PC-3 (cell line): ENCODE results near the gene TMPO. TPM values are rescaled to one million over a fixed set of nuclear protein-coding genes. Genes with fewer than 3 reads are reported as not detected.
"Not testable (repeated sequence)": the region's sequence is repeated elsewhere in the genome, so short reads cannot be mapped to it uniquely, and the experiment has no call there.

Experiments used
- ATAC-seq: fragments of 200-7000 bp; cut with Tn5 transposase; 2 replicates; pipeline ENCODE4 v1.9.1; 2020; ENCODE audit warnings: mild to moderate bottlenecking, moderate library complexity
- BruUV-seq: library from RNA; stranded (reverse); fragments of 400-500 nt; replicated peaks from 2 replicates; lab custom pipeline; 2021; lab: Mats Ljungman, UMichigan
- CTCF ChIA-PET: fragments of 300-600 bp; sonication (Branson Sonifier 250); formaldehyde crosslinking; loops from one replicate; lab custom pipeline; 2022; ENCODE audit warnings: antibody characterized with exemption; lab: Charles Lee
- POLR2A ChIA-PET: fragments of 300-600 bp; sonication (Branson Sonifier 250); formaldehyde crosslinking; loops from one replicate; lab custom pipeline; 2022; ENCODE audit warnings: antibody characterized with exemption; ENCODE audit not compliant: unreplicated experiment; lab: Charles Lee
- DNase-seq: peaks from one replicate; pipeline ENCODE4 v3.0.0-alpha.2; 2015
- H2AFZ ChIP-seq: fragments of 300-600 bp; sonication (generic); 2 replicates; pipeline ENCODE4 v1.6.0; 2016; ENCODE audit warnings: antibody characterized with exemption, low read length
- H3F3A ChIP-seq: fragments of 300-600 bp; sonication (generic); one replicate; pipeline ENCODE4 v1.6.0; 2017; ENCODE audit warnings: antibody characterized with exemption, low read length, control low read depth, mild to moderate bottlenecking; ENCODE audit not compliant: unreplicated experiment
- H3K27ac ChIP-seq: fragments of 300-600 bp; sonication (generic); 2 replicates; pipeline ENCODE4 v1.5.1; 2016; ENCODE audit warnings: mild to moderate bottlenecking, low read length
- H3K27me3 ChIP-seq: fragments of 300-600 bp; sonication (generic); 2 replicates; pipeline ENCODE4 v1.6.1; 2016; ENCODE audit warnings: low read length, mixed read lengths
- H3K36me3 ChIP-seq: fragments of 300-600 bp; sonication (generic); 2 replicates; pipeline ENCODE4 v1.6.1; 2016; ENCODE audit warnings: low read depth, mixed run types, low read length, mixed read lengths
- H3K4me1 ChIP-seq: fragments of 300-600 bp; sonication (generic); 2 replicates; pipeline ENCODE4 v1.5.1; 2016; ENCODE audit warnings: low read length; ENCODE audit not compliant: insufficient read depth
- H3K4me2 ChIP-seq: fragments of 300-600 bp; sonication (generic); 2 replicates; pipeline ENCODE4 v1.6.0; 2016; ENCODE audit warnings: low read length
- H3K4me3 ChIP-seq: fragments of 300-600 bp; sonication (generic); 2 replicates; pipeline ENCODE4 v1.5.1; 2016; ENCODE audit warnings: mild to moderate bottlenecking, low read length, mixed read lengths
- H3K79me2 ChIP-seq: fragments of 300-600 bp; sonication (generic); 2 replicates; pipeline ENCODE4 v1.6.1; 2017; ENCODE audit warnings: low read length, mixed read lengths
- H3K9ac ChIP-seq: fragments of 300-600 bp; sonication (generic); 2 replicates; pipeline ENCODE4 v1.6.0; 2016; ENCODE audit warnings: mild to moderate bottlenecking, low read length
- H3K9me2 ChIP-seq: fragments of 300-600 bp; sonication (generic); replicated peaks from 2 replicates; pipeline ENCODE4 v1.6.1; 2016; ENCODE audit warnings: mixed run types, low read length, mixed read lengths
- H3K9me3 ChIP-seq: fragments of 300-600 bp; sonication (generic); 2 replicates; pipeline ENCODE4 v1.6.1; 2016; ENCODE audit warnings: low read length, mixed read lengths
- H4K20me1 ChIP-seq: fragments of 300-600 bp; sonication (generic); 2 replicates; pipeline ENCODE4 v1.6.1; 2016; ENCODE audit warnings: low read length, mixed read lengths
- CTCF ChIP-seq: fragments of 300-600 bp; sonication (generic); conservative IDR thresholded peaks from 2 replicates; pipeline ENCODE4 v1.5.1; 2017; ENCODE audit warnings: antibody characterized with exemption, low read depth, mild to moderate bottlenecking, low read length
- EZH2 ChIP-seq: fragments of 300-600 bp; sonication (generic); IDR thresholded peaks from one replicate; pipeline ENCODE4 v1.6.1; 2017; ENCODE audit warnings: antibody characterized with exemption, mild to moderate bottlenecking, low read length; ENCODE audit not compliant: unreplicated experiment
- EZH2phosphoT487 ChIP-seq: fragments of 300-600 bp; sonication (generic); IDR thresholded peaks from 2 replicates; pipeline ENCODE4 v1.6.1; 2018; ENCODE audit warnings: mild to moderate bottlenecking, antibody characterized with exemption, low read length, borderline replicate concordance
- intact Hi-C: fragments of 100-400 bp; cut with micrococcal nuclease; formaldehyde crosslinking; loops from 2 replicates; pipeline ENCODE4 v1.9.0; 2023
- total RNA-seq: library from RNA; depleted of rRNA; stranded (reverse); fragments of >200 nt; gene quantifications from 2 replicates; pipeline ENCODE4 v1.2.3, GENCODE V29; 2014

TMPO gene
- total RNA-seq, 1 experiment from 2014 or later = 160 TPM

- no peaks in the 10 kb centered on the region for H3F3A ChIP-seq
- H3K27ac ChIP-seq = peak overlapping the region; percentile 66
- DNase-seq = peak; percentile 14
- no peaks in the 10 kb centered on the region for H3K27me3 ChIP-seq
- peaks cover 12% of the 10 kb centered on the region for H3K4me1 ChIP-seq
- CTCF ChIA-PET = interaction anchor here (1.5 to 1.6 kb wide), 2 partner anchors 27 kb away, joined by 4 to 6 read pairs; no protein-coding TSS in a partner anchor
- H3K4me3 ChIP-seq = peak overlapping the region; percentile 94
- no peaks in the 10 kb centered on the region for H3K9me3 ChIP-seq
- no TSS peak for BruUV-seq
- H2AFZ ChIP-seq = 0 out of 2 replicates have a peak overlapping the region, but pooled peaks have one; percentile 16
- H3K9me2 ChIP-seq = no peaks in the 10 kb centered on the region
- TF ChIP-seq EZH2phosphoT487 = no peak
- no peak for TF ChIP-seq EZH2
- TF ChIP-seq CTCF = no peak
- POLR2A ChIA-PET = interaction anchor here (0.6 to 0.8 kb wide), 2 partner anchors 50 kb away, joined by 3 to 4 read pairs; partner anchors contain the start of genes APAF1 and IKBIP
- H3K4me2 ChIP-seq = peak overlapping the region; percentile 90
- peak overlapping the region; percentile 99 for H3K9ac ChIP-seq
- intact Hi-C loops = no loop called here
- H3K79me2 ChIP-seq = peaks cover 57% of the 10 kb centered on the region
- ATAC-seq = peak; percentile 4
- H3K36me3 ChIP-seq = peaks cover 46% of the 10 kb centered on the region
- H4K20me1 ChIP-seq = peaks cover 46% of the 10 kb centered on the region
These were observed 78.9 kb downstream of the TMPO start for GRCh38 chr12:98594050-98594835.

- POLR2A ChIA-PET = interaction anchor here (0.6 kb wide), 1 partner anchor 48 kb away, joined by 4 read pairs; no protein-coding TSS in a partner anchor
- peak overlapping the region; percentile 99 for H3K9ac ChIP-seq
These were observed 80.0 kb downstream of the TMPO start for GRCh38 chr12:98595243-98595988.

GRCh38 chr12:98597313-98597712, 81.9 kb downstream of the TMPO start:
- Histone ChIP-seq H3K36me3 (peaks cover 74% of the 10 kb centered on the region), H3K4me1 (peaks cover 12% of the 10 kb centered on the region), H4K20me1 (peaks cover 59% of the 10 kb centered on the region), H3K79me2 (peaks cover 66% of the 10 kb centered on the region), H3F3A (peaks cover 11% of the 10 kb centered on the region)
- BruUV-seq, H3K27me3 ChIP-seq, H3K4me3 ChIP-seq, H3K9me2 ChIP-seq, H3K9me3 ChIP-seq, ATAC-seq, H2AFZ ChIP-seq, DNase-seq, H3K4me2 ChIP-seq, intact Hi-C loops, H3K27ac ChIP-seq, H3K9ac ChIP-seq, CTCF ChIA-PET, POLR2A ChIA-PET: not testable (repeated sequence)

More at GRCh38 chr12:98595243-98595988, 80.0 kb downstream of the TMPO start:
- Histone ChIP-seq H3K4me2 (peak overlapping the region; percentile 90), H3K79me2 (peaks cover 66% of the 10 kb centered on the region), H2AFZ (no peak overlapping the region), H3K9me2 (no peaks in the 10 kb centered on the region), H3K4me1 (peaks cover 12% of the 10 kb centered on the region), H3K4me3 (peak overlapping the region; percentile 94), H4K20me1 (peaks cover 55% of the 10 kb centered on the region), H3K27me3 (no peaks in the 10 kb centered on the region), H3K27ac (no peak overlapping the region), H3K36me3 (peaks cover 57% of the 10 kb centered on the region), H3F3A (peaks cover 5% of the 10 kb centered on the region), H3K9me3 (no peaks in the 10 kb centered on the region)
- CTCF ChIA-PET = interaction anchor here (1.6 kb wide), 1 partner anchor 28 kb away, joined by 4 read pairs; no protein-coding TSS in a partner anchor
- DNase-seq = peak; percentile 70
- BruUV-seq = no TSS peak
- TF ChIP-seq CTCF (no peak), EZH2phosphoT487 (no peak)
- 0 out of 2 replicates have a peak, but pooled peaks have one; percentile 4 for ATAC-seq
- intact Hi-C loops = no loop called here
